WTC11 (cell line): ENCODE measurements around the gene KLK1. TPM values are rescaled to one million over a fixed set of nuclear protein-coding genes. Genes with fewer than 3 reads are reported as not detected.

Experiments used
- ATAC-seq: fragments of 200-7000 bp; cut with Tn5 transposase; 2 replicates; pipeline ENCODE4 v1.10.0; 2021; ENCODE audit warnings: mild to moderate bottlenecking, moderate library complexity
- Bru-seq: library from RNA; stranded (reverse); fragments of 400-500 nt; gene quantifications from one replicate; lab custom pipeline; 2021; lab: Mats Ljungman, UMichigan
- CTCF ChIA-PET: fragments of 300-600 bp; sonication (Branson Sonifier 250); formaldehyde crosslinking; loops from one replicate; lab custom pipeline; 2021; ENCODE audit warnings: antibody characterized with exemption; lab: Charles Lee
- POLR2A ChIA-PET: fragments of 350-600 bp; sonication (Branson Sonifier 250); formaldehyde crosslinking; loops from one replicate; lab custom pipeline; 2021; ENCODE audit warnings: antibody characterized with exemption; lab: Charles Lee
- DNase-seq: peaks from one replicate; pipeline ENCODE4 v3.0.0; 2021; ENCODE audit warnings: low spot score
- H3K27ac Mint-ChIP-seq: 2 replicates; pipeline ENCODE4 v1.8.0; 2021; ENCODE audit warnings: mixed read lengths
- H3K27me3 Mint-ChIP-seq: 2 replicates; pipeline ENCODE4 v1.8.0; 2021; ENCODE audit warnings: low read depth, mild to moderate bottlenecking, moderate library complexity, mixed read lengths
- H3K36me3 Mint-ChIP-seq: 2 replicates; pipeline ENCODE4 v1.8.0; 2021; ENCODE audit warnings: mixed read lengths
- H3K4me1 Mint-ChIP-seq: 2 replicates; pipeline ENCODE4 v1.8.0; 2022; ENCODE audit warnings: mixed read lengths
- H3K4me3 Mint-ChIP-seq: 2 replicates; pipeline ENCODE4 v1.8.0; 2021; ENCODE audit warnings: mild to moderate bottlenecking, moderate library complexity, mixed read lengths
- H3K9me3 Mint-ChIP-seq: 2 replicates; pipeline ENCODE4 v1.8.0; 2021; ENCODE audit warnings: mixed read lengths
- CREB1 ChIP-seq: sonication (generic); formaldehyde crosslinking; IDR thresholded peaks from 2 replicates; pipeline ENCODE4 v1.8.0; 2023; ENCODE audit warnings: mild to moderate bottlenecking, missing genetic modification reagents
- CREM ChIP-seq: sonication (generic); formaldehyde crosslinking; IDR thresholded peaks from 2 replicates; pipeline ENCODE4 v1.8.1; 2022; ENCODE audit warnings: mild to moderate bottlenecking, missing genetic modification reagents, moderate library complexity
- CTCF ChIP-seq: fragments of 200-600 bp; IDR thresholded peaks from 2 replicates; pipeline ENCODE4 v1.8.0; 2022; ENCODE audit warnings: antibody characterized with exemption
- NR1H2 ChIP-seq: sonication (generic); formaldehyde crosslinking; IDR thresholded peaks from 2 replicates; pipeline ENCODE4 v1.9.0; 2021; ENCODE audit warnings: mild to moderate bottlenecking, moderate library complexity, missing genetic modification reagents
- SMAD3 ChIP-seq: sonication (generic); formaldehyde crosslinking; IDR thresholded peaks from 2 replicates; pipeline ENCODE4 v1.8.0; 2022; ENCODE audit warnings: missing genetic modification reagents, mild to moderate bottlenecking, borderline replicate concordance
- SMAD4 ChIP-seq: sonication (generic); formaldehyde crosslinking; IDR thresholded peaks from 2 replicates; pipeline ENCODE4 v1.8.0; 2022; ENCODE audit warnings: mild to moderate bottlenecking, missing genetic modification reagents
- TEAD1 ChIP-seq: sonication (generic); formaldehyde crosslinking; IDR thresholded peaks from 2 replicates; pipeline ENCODE4 v1.8.0; 2022; ENCODE audit warnings: mild to moderate bottlenecking, missing genetic modification reagents
- TEAD4 ChIP-seq: sonication (generic); formaldehyde crosslinking; IDR thresholded peaks from 2 replicates; pipeline ENCODE4 v1.8.0; 2022; ENCODE audit warnings: mild to moderate bottlenecking, missing genetic modification reagents
- ZNF138 ChIP-seq: sonication (generic); formaldehyde crosslinking; conservative IDR thresholded peaks from 2 replicates; pipeline ENCODE4 v1.8.1; 2022; ENCODE audit warnings: mild to moderate bottlenecking, moderate library complexity, missing genetic modification reagents
- ZNF263 ChIP-seq: sonication (generic); formaldehyde crosslinking; IDR thresholded peaks from 2 replicates; pipeline ENCODE4 v1.8.1; 2022; ENCODE audit warnings: low read depth, mild to moderate bottlenecking, moderate library complexity, missing genetic modification reagents
- long read RNA-seq, 3 experiments: library from RNA in 1 of 3; library from capped mRNA in 1 of 3; library from polyadenylated mRNA in 1 of 3; unstranded in 2 of 3; stranded (forward) in 1 of 3; transcript quantifications; one replicate each; pipeline ENCODE4 v2.0.0, GENCODE V29; 2021
- total RNA-seq: library from RNA; stranded (reverse); gene quantifications from 3 replicates; pipeline ENCODE4 v1.2.3, GENCODE V29; 2021

Gene KLK1
- total RNA-seq (3.9 to 6.0 TPM (median 5.4 TPM) in 3 replicates), Bru-seq, nascent RNA (percentile 29 among the genes with signal in this experiment)
- long read RNA-seq, experiment 1, partial matches to known transcripts, result 0 of 3 reads
- long read RNA-seq, experiment 1, other reads (novel, unspliced or antisense), result 0 of 3 reads
- long read RNA-seq, experiment 2, transcript KLK1-204 (3 exons, 912 nt), result major isoform, 11 of 11 reads
- long read RNA-seq, experiment 2, partial matches to known transcripts, result 0 of 11 reads
- long read RNA-seq, experiment 2, other reads (novel, unspliced or antisense), result 0 of 11 reads
- long read RNA-seq, experiment 3, partial matches to known transcripts, result 0 of 1 reads
- long read RNA-seq, experiment 3, other reads (novel, unspliced or antisense), result 0 of 1 reads

GRCh38 chr19:50823389-50824042 lies at the start of gene KLK1:
Gene KLK1 (minus strand): TSS chr19:50823787. CDS start chr19:50823748, 39 bp downstream.
- no peak for ATAC-seq
- no peak within 1 kb of the TSS for H3K4me3 Mint-ChIP-seq
- CTCF ChIA-PET, result no interaction called here
- no peaks in the 10 kb centered on the region for H3K36me3 Mint-ChIP-seq
- peaks cover 85% of the 10 kb centered on the region for H3K27me3 Mint-ChIP-seq
- H3K27ac Mint-ChIP-seq, result no peak within 1 kb of the TSS
- POLR2A ChIA-PET, result interaction anchor here (0.6 to 0.7 kb wide), 2 partner anchors 29 to 326 kb away, joined by 3 to 4 read pairs; no protein-coding TSS in a partner anchor
- H3K4me1 Mint-ChIP-seq, result peaks cover 29% of the 10 kb centered on the region
- no peak for DNase-seq
- no peaks in the 10 kb centered on the region for H3K9me3 Mint-ChIP-seq
- TF ChIP-seq TEAD4 (CRISPR knock-in tag) (no peak), ZNF138 (CRISPR knock-in tag) (no peak), SMAD4 (CRISPR knock-in tag) (no peak), ZNF263 (CRISPR knock-in tag) (no peak)

- ATAC-seq, result no peak
- CTCF ChIA-PET, result interaction anchor here (1.3 kb wide), 1 partner anchor 77 kb away, joined by 3 read pairs; no protein-coding TSS in a partner anchor
- POLR2A ChIA-PET, result no interaction called here
Observed at GRCh38 chr19:50873056-50873455, 49.5 kb upstream of the KLK1 start, which contains the start of gene KLK2. Gene KLK2 (plus strand): TSS chr19:50873439. CDS start chr19:50873474, 35 bp downstream.

GRCh38 chr19:50870417-50871089 lies 47.0 kb upstream of the KLK1 start:
- CTCF ChIA-PET, result interaction anchor here (0.6 to 1.5 kb wide), 5 partner anchors 30 to 165 kb away, joined by 3 to 5 read pairs (median 3); no protein-coding TSS in a partner anchor
- DNase-seq (peak; percentile 44), ATAC-seq (peak; percentile 75)
- no peaks in the 10 kb centered on the region for H3K9me3 Mint-ChIP-seq
- peaks cover 60% of the 10 kb centered on the region for H3K27me3 Mint-ChIP-seq
- H3K36me3 Mint-ChIP-seq, result no peaks in the 10 kb centered on the region
- H3K27ac Mint-ChIP-seq, result no peak overlapping the region
- POLR2A ChIA-PET, result no interaction called here
- 0 out of 2 replicates have a peak, but pooled peaks have one; percentile 23 for TF ChIP-seq CTCF
- no peak for TF ChIP-seq CREB1 (CRISPR knock-in tag)
- TF ChIP-seq, all 79 proteins: peak for 1
- no peak overlapping the region for H3K4me3 Mint-ChIP-seq
- H3K4me1 Mint-ChIP-seq, result no peaks in the 10 kb centered on the region

More at GRCh38 chr19:50873056-50873455, 49.5 kb upstream of the KLK1 start, which contains the start of gene KLK2:
- peaks cover 3% of the 10 kb centered on the region; the same call in 1 of the 2 replicates for H3K4me1 Mint-ChIP-seq
- no peak for DNase-seq
- H3K27me3 Mint-ChIP-seq, result peaks cover 39% of the 10 kb centered on the region
- H3K4me3 Mint-ChIP-seq, result no peak within 1 kb of the TSS
- H3K9me3 Mint-ChIP-seq, result no peaks in the 10 kb centered on the region
- no peak within 1 kb of the TSS for H3K27ac Mint-ChIP-seq
- TF ChIP-seq CREM (CRISPR knock-in tag) (no peak), TEAD1 (CRISPR knock-in tag) (no peak), SMAD3 (no peak)
- TF ChIP-seq, all 79 proteins: peak for 0
- no peaks in the 10 kb centered on the region for H3K36me3 Mint-ChIP-seq

GRCh38 chr19:50869479-50869878 lies 45.9 kb upstream of the KLK1 start:
- Mint-ChIP-seq H3K27me3 (peaks cover 67% of the 10 kb centered on the region), H3K27ac (no peak overlapping the region), H3K4me1 (no peaks in the 10 kb centered on the region), H3K4me3 (no peak overlapping the region), H3K36me3 (no peaks in the 10 kb centered on the region), H3K9me3 (no peaks in the 10 kb centered on the region)
- CTCF ChIA-PET, result interaction anchor here (1.2 to 1.5 kb wide), 2 partner anchors 53 to 65 kb away, joined by 3 to 5 read pairs; no protein-coding TSS in a partner anchor
- TF ChIP-seq NR1H2, result no peak
- no peak for ATAC-seq
- POLR2A ChIA-PET, result no interaction called here
- DNase-seq, result no peak
